GM15510 (cell line): ENCODE data around the gene C4orf36.

Experiments
- POLR2A ChIP-seq: IDR thresholded peaks from 3 replicates; pipeline ENCODE4 v1.6.1; 2011; ENCODE audit warnings: borderline replicate concordance; ENCODE audit not compliant: insufficient read length; ENCODE audit errors: extremely low read depth

Gene C4orf36

GRCh38 chr4:86921608-86922252 lies 29.5 kb upstream of the C4orf36 start:
- TF ChIP-seq POLR2A, result no peak

- no peak for TF ChIP-seq POLR2A
These were observed 27.5 kb upstream of the C4orf36 start for GRCh38 chr4:86919561-86920223.

GRCh38 chr4:86918539-86919072 lies 26.4 kb upstream of the C4orf36 start:
- TF ChIP-seq POLR2A, result no peak

- TF ChIP-seq POLR2A, result no peak
These were observed 25.2 kb upstream of the C4orf36 start for GRCh38 chr4:86917212-86918039.

- no peak for TF ChIP-seq POLR2A
These were observed 24.2 kb upstream of the C4orf36 start for GRCh38 chr4:86916392-86916791.

- no peak for TF ChIP-seq POLR2A
These were observed 18.8 kb upstream of the C4orf36 start for GRCh38 chr4:86910820-86911684.

- TF ChIP-seq POLR2A, result no peak
These were observed 18.1 kb upstream of the C4orf36 start for GRCh38 chr4:86910369-86910768.

- no peak for TF ChIP-seq POLR2A
These were observed 17.5 kb upstream of the C4orf36 start for GRCh38 chr4:86909546-86910295.

GRCh38 chr4:86908251-86908657 lies 16.0 kb upstream of the C4orf36 start:
- no peak for TF ChIP-seq POLR2A

- TF ChIP-seq POLR2A, result no peak
These were observed 9.6 kb upstream of the C4orf36 start for GRCh38 chr4:86901864-86902263.

GRCh38 chr4:86898562-86898961 lies 6.3 kb upstream of the C4orf36 start:
- no peak for TF ChIP-seq POLR2A

GRCh38 chr4:86896596-86896995 lies 4.4 kb upstream of the C4orf36 start:
- TF ChIP-seq POLR2A, result no peak

- no peak for TF ChIP-seq POLR2A
These were observed 3.7 kb upstream of the C4orf36 start for GRCh38 chr4:86895692-86896488.
